Measurements from ENCODE around the gene MOB2.

MOB2 gene

GRCh38 chr11:1499899-1500298 lies 13.3 kb upstream of the MOB2 start:
- no peak overlapping the region for H3K27ac Mint-ChIP-seq
- peaks cover 5% of the 10 kb centered on the region for H3K4me1 Mint-ChIP-seq
- TF ChIP-seq CTCF (IDR thresholded peaks at IDR 0.05; ENCODE audit: unreplicated experiment in 3 of 3): no peak
- peaks cover 7% of the 10 kb centered on the region for H3K9me3 Mint-ChIP-seq
- no peaks in the 10 kb centered on the region for H3K27me3 Mint-ChIP-seq (ENCODE audit: low read depth)
- peaks cover 22% of the 10 kb centered on the region for H3K36me3 Mint-ChIP-seq (ENCODE audit: low read depth)
- H3K4me3 Mint-ChIP-seq: no peak overlapping the region

GRCh38 chr11:1499261-1499890 lies 12.8 kb upstream of the MOB2 start:
- Mint-ChIP-seq H3K9me3 (peaks cover 10% of the 10 kb centered on the region), H3K4me3 (no peak overlapping the region), H3K27ac (no peak overlapping the region), H3K36me3 (ENCODE audit: low read depth) (peaks cover 26% of the 10 kb centered on the region), H3K27me3 (ENCODE audit: low read depth) (no peaks in the 10 kb centered on the region), H3K4me1 (peaks cover 5% of the 10 kb centered on the region)
- no peak for TF ChIP-seq CTCF (IDR thresholded peaks at IDR 0.05; ENCODE audit: unreplicated experiment in 3 of 3)

- Mint-ChIP-seq H3K27ac (no peak overlapping the region), H3K4me1 (peaks cover 5% of the 10 kb centered on the region), H3K36me3 (ENCODE audit: low read depth) (peaks cover 34% of the 10 kb centered on the region), H3K4me3 (no peak overlapping the region), H3K9me3 (peaks cover 16% of the 10 kb centered on the region), H3K27me3 (ENCODE audit: low read depth) (no peaks in the 10 kb centered on the region)
- no peak for TF ChIP-seq CTCF (IDR thresholded peaks at IDR 0.05; ENCODE audit: unreplicated experiment in 3 of 3)
Observed at GRCh38 chr11:1498262-1498661, 11.7 kb upstream of the MOB2 start.

- Mint-ChIP-seq H3K4me1 (no peaks in the 10 kb centered on the region), H3K27ac (no peak overlapping the region), H3K27me3 (ENCODE audit: low read depth) (no peaks in the 10 kb centered on the region), H3K9me3 (peaks cover 16% of the 10 kb centered on the region), H3K36me3 (ENCODE audit: low read depth) (peaks cover 34% of the 10 kb centered on the region), H3K4me3 (no peak overlapping the region)
- no peak for TF ChIP-seq CTCF (IDR thresholded peaks at IDR 0.05; ENCODE audit: unreplicated experiment in 3 of 3)
Observed at GRCh38 chr11:1497600-1497999, 11.0 kb upstream of the MOB2 start.

GRCh38 chr11:1496761-1497095 lies 10.1 kb upstream of the MOB2 start:
- TF ChIP-seq CTCF (IDR thresholded peaks at IDR 0.05; ENCODE audit: unreplicated experiment in 3 of 3): no peak
- H3K27ac Mint-ChIP-seq: no peak overlapping the region
- no peaks in the 10 kb centered on the region for H3K4me1 Mint-ChIP-seq
- peaks cover 16% of the 10 kb centered on the region for H3K9me3 Mint-ChIP-seq
- no peaks in the 10 kb centered on the region for H3K27me3 Mint-ChIP-seq (ENCODE audit: low read depth)
- H3K4me3 Mint-ChIP-seq: no peak overlapping the region
- peaks cover 34% of the 10 kb centered on the region for H3K36me3 Mint-ChIP-seq (ENCODE audit: low read depth)

- Mint-ChIP-seq H3K27me3 (ENCODE audit: low read depth) (no peaks in the 10 kb centered on the region), H3K9me3 (peaks cover 16% of the 10 kb centered on the region), H3K36me3 (ENCODE audit: low read depth) (peaks cover 34% of the 10 kb centered on the region), H3K4me1 (no peaks in the 10 kb centered on the region), H3K4me3 (no peak overlapping the region), H3K27ac (no peak overlapping the region)
- no peak for TF ChIP-seq CTCF (IDR thresholded peaks at IDR 0.05; ENCODE audit: unreplicated experiment in 3 of 3)
Observed at GRCh38 chr11:1496091-1496760, 9.6 kb upstream of the MOB2 start.
